Thyroid gland (tissue), 4 donors: Measurements from ENCODE around the gene NMBR. TPM values are rescaled to one million over a fixed set of nuclear protein-coding genes. Genes with fewer than 3 reads are reported as not detected.
A peak's percentile ranks its signal among the peaks of the same experiment; 100 is the strongest.
"Not testable (repeated sequence)": the region's sequence is repeated elsewhere in the genome, so short reads cannot be mapped to it uniquely, and the experiment has no call there.

Experiments used
- DNase-seq, 2 donors: peaks; one replicate each; pipeline ENCODE4 v3.0.0-alpha.2; 2019
- H3K27ac ChIP-seq, 3 donors: fragments of 200-600 bp; sonication (generic); 1 replicate in 2 of 3; 2 replicates in 1 of 3; pipeline ENCODE4 v1.5.1; 2016 to 2019; ENCODE audit warnings: mild to moderate bottlenecking in 1 of 3, moderate library complexity in 1 of 3
- H3K27me3 ChIP-seq: fragments of 200-600 bp; sonication (generic); one replicate; pipeline ENCODE4 v1.5.1; 2019
- H3K36me3 ChIP-seq, 2 donors: fragments of 200-600 bp; sonication (generic); one replicate each; pipeline ENCODE4 v1.5.1; 2016 to 2019
- H3K4me1 ChIP-seq, 2 donors: fragments of 200-600 bp; sonication (generic); one replicate each; pipeline ENCODE4 v1.5.1; 2017 to 2019
- H3K4me3 ChIP-seq, 3 donors: fragments of 200-600 bp; sonication (generic); replicated peaks in 1 of 3; 1 replicate in 2 of 3; 2 replicates in 1 of 3; pipeline ENCODE4 v1.5.1; 2016; ENCODE audit warnings: mild to moderate bottlenecking in 1 of 3
- H3K9me3 ChIP-seq: fragments of 200-600 bp; sonication (generic); one replicate; pipeline ENCODE4 v1.5.1; 2017
- CTCF ChIP-seq, 6 experiments: fragments of 200-600 bp in 3 of 6; fragments of 450-650 bp in 3 of 6; sonication (generic) in 3 of 6; IDR thresholded peaks; one replicate each; pipeline ENCODE4 v1.5.1; 2016 to 2019; ENCODE audit warnings: antibody characterized with exemption in 6 of 6, mild to moderate bottlenecking in 2 of 6, inconsistent platforms in 1 of 6, moderate library complexity in 1 of 6
- POLR2A ChIP-seq, 2 donors: fragments of 450-650 bp; IDR thresholded peaks; one replicate each; pipeline ENCODE4 v1.6.1; 2017; ENCODE audit warnings: antibody characterized with exemption in 2 of 2, mild to moderate bottlenecking in 2 of 2, moderate library complexity in 1 of 2
- WGBS, 2 donors: methylation state at CpG; one replicate each; pipeline ENCODE4 v1.1.5; 2017; 5-methylcytosine and 5-hydroxymethylcytosine counted together
- intact Hi-C: fragments of 100-400 bp; cut with DNase I; formaldehyde crosslinking; loops from one replicate; pipeline ENCODE4 v1.15.1; 2023
- total RNA-seq, 4 donors: library from RNA; depleted of rRNA; stranded (reverse); fragments of >200 nt; gene quantifications; one replicate each; pipeline ENCODE4 v1.2.3, GENCODE V29; 2016

NMBR gene
- total RNA-seq, 4 donors from 2014 or later = 0.33 TPM; not detected in 3

- WGBS, 2 donors = 76 to 80% methylated on average over 3 of the region's 3 CpGs
- intact Hi-C loops = no loop called here
- Histone ChIP-seq H3K27me3 (no peaks in the 10 kb centered on the region), H3K4me3 (no peak overlapping the region), H3K4me1 (no peaks in the 10 kb centered on the region), H3K27ac (no peak overlapping the region), H3K36me3 (no peaks in the 10 kb centered on the region), H3K9me3 (no peaks in the 10 kb centered on the region)
- TF ChIP-seq CTCF (IDR thresholded peaks at IDR 0.05) (no peak), POLR2A (IDR thresholded peaks at IDR 0.05) (no peak)
- no peak for DNase-seq
These were observed 28.6 kb downstream of the NMBR start for GRCh38 chr6:142118328-142118727.

GRCh38 chr6:142117366-142117765 is 29.6 kb downstream of the NMBR start:
- Histone ChIP-seq H3K27me3 (no peaks in the 10 kb centered on the region), H3K36me3 (no peaks in the 10 kb centered on the region), H3K4me3 (no peak overlapping the region), H3K27ac (no peak overlapping the region), H3K9me3 (no peaks in the 10 kb centered on the region), H3K4me1 (no peaks in the 10 kb centered on the region)
- DNase-seq = no peak
- intact Hi-C loops = no loop called here
- TF ChIP-seq CTCF (IDR thresholded peaks at IDR 0.05) (no peak), POLR2A (IDR thresholded peaks at IDR 0.05) (no peak)
- WGBS, 2 donors = 74 to 83% methylated on average over 2 of the region's 2 CpGs

GRCh38 chr6:142112451-142113061 is 34.4 kb downstream of the NMBR start:
- no peak for TF ChIP-seq POLR2A (IDR thresholded peaks at IDR 0.05)
- peak in 3 of 6 experiments; percentile 37 to 70 (median 63) for TF ChIP-seq CTCF (IDR thresholded peaks at IDR 0.05)
- no peaks in the 10 kb centered on the region for H3K4me1 ChIP-seq
- no peaks in the 10 kb centered on the region for H3K9me3 ChIP-seq
- no peaks in the 10 kb centered on the region for H3K27me3 ChIP-seq
- DNase-seq = peak; percentile 53 to 68
- H3K27ac ChIP-seq = no peak overlapping the region
- H3K4me3 ChIP-seq = no peak overlapping the region
- WGBS, 2 donors = 0 to 1% methylated on average over 4 of the region's 4 CpGs
- intact Hi-C loops = no loop called here
- H3K36me3 ChIP-seq = no peaks in the 10 kb centered on the region

GRCh38 chr6:142110820-142111219 is 36.1 kb downstream of the NMBR start:
- H3K27me3 ChIP-seq, H3K27ac ChIP-seq, DNase-seq, H3K4me1 ChIP-seq, H3K36me3 ChIP-seq, H3K4me3 ChIP-seq, H3K9me3 ChIP-seq, intact Hi-C loops: not testable (repeated sequence)
- WGBS, 2 donors = 85 to 88% methylated on average over 9 of the region's 9 CpGs

- H3K9me3 ChIP-seq, H3K4me3 ChIP-seq, intact Hi-C loops, DNase-seq, H3K36me3 ChIP-seq, H3K4me1 ChIP-seq, H3K27ac ChIP-seq, H3K27me3 ChIP-seq: not testable (repeated sequence)
- 81 to 88% methylated on average over 5 of the region's 5 CpGs for WGBS, 2 donors
These were observed 42.1 kb downstream of the NMBR start for GRCh38 chr6:142104820-142105219.

- Histone ChIP-seq H3K36me3 (no peaks in the 10 kb centered on the region), H3K4me1 (no peaks in the 10 kb centered on the region), H3K4me3 (no peak overlapping the region), H3K27me3 (no peaks in the 10 kb centered on the region), H3K27ac (no peak overlapping the region), H3K9me3 (no peaks in the 10 kb centered on the region)
- 0 to 5% methylated on average over 14 of the region's 14 CpGs for WGBS, 2 donors
- no peak for DNase-seq
- intact Hi-C loops = no loop called here
- no peak for TF ChIP-seq POLR2A (IDR thresholded peaks at IDR 0.05)
- TF ChIP-seq CTCF (IDR thresholded peaks at IDR 0.05) = no peak
These were observed 58.1 kb downstream of the NMBR start for GRCh38 chr6:142088858-142089216.
